Psoas muscle (tissue), 8 donors: ENCODE measurements around the gene RFXANK. TPM values are rescaled to one million over a fixed set of nuclear protein-coding genes. Genes with fewer than 3 reads are reported as not detected.

Experiments used
- ATAC-seq, 4 donors: fragments of 200-7000 bp; cut with Tn5 transposase; one replicate each; pipeline ENCODE4 v1.9.1; 2020; ENCODE audit warnings: moderate library complexity in 3 of 4, mild to moderate bottlenecking in 2 of 4
- DNase-seq, 2 donors: peaks; one replicate each; pipeline ENCODE4 v3.0.0-alpha.2; 2020
- H3K27ac ChIP-seq: fragments of 200-600 bp; one replicate; pipeline ENCODE4 v1.8.0; 2022
- H3K27me3 ChIP-seq, 3 donors: fragments of 200-600 bp in 1 of 3; one replicate each; pipeline versions ENCODE4 v1.6.1 to v1.8.0; 2013 to 2022; ENCODE audit warnings: low read length in 2 of 3, mild to moderate bottlenecking in 2 of 3, moderate library complexity in 1 of 3; ENCODE audit not compliant: insufficient read depth in 3 of 3
- H3K36me3 ChIP-seq, 2 donors: fragments of 200-600 bp in 1 of 2; one replicate each; pipeline versions ENCODE4 v1.6.1 to v1.8.0; 2013 to 2022; ENCODE audit warnings: low read depth in 1 of 2, mild to moderate bottlenecking in 1 of 2, moderate library complexity in 1 of 2; ENCODE audit not compliant: insufficient read depth in 1 of 2
- H3K4me1 ChIP-seq: fragments of 200-600 bp; one replicate; pipeline ENCODE4 v1.8.0; 2022
- H3K4me3 ChIP-seq: fragments of 200-600 bp; one replicate; pipeline ENCODE4 v1.8.0; 2022; ENCODE audit warnings: mild to moderate bottlenecking
- H3K9me3 ChIP-seq: fragments of 200-600 bp; one replicate; pipeline ENCODE4 v1.8.0; 2022
- WGBS, 3 donors: extraction: QIAGEN DNeasy Blood & Tissue Kit; methylation state at CpG; one replicate each; pipeline versions ENCODE4 v1.1.6 to v1.1.7; 2013; 5-methylcytosine and 5-hydroxymethylcytosine counted together
- intact Hi-C, 2 donors: fragments of 100-400 bp; cut with DNase I; formaldehyde crosslinking; loops; one replicate each; pipeline versions ENCODE4 v1.11.0 to v1.14.2; 2022
- polyA plus RNA-seq, 3 donors: library from polyadenylated mRNA; stranded (reverse); fragments of 200-250 nt; gene quantifications; one replicate each; pipeline ENCODE4 v1.2.3, GENCODE V29; 2013
- total RNA-seq, 4 donors: library from RNA; stranded (reverse); fragmentation: NEBNext Ultra II Directional in 2 of 4; extraction: Animal tissue kit (Norgen Biotek cat#: 25700) in 2 of 4; gene quantifications; one replicate each; pipeline versions ENCODE4 v1.2.1 to v1.2.4, GENCODE V29; 2021 to 2023
- TF ChIP-seq, protein P1 (sequence below): fragments of 200-600 bp; IDR thresholded peaks from one replicate; pipeline ENCODE4 v1.8.0; 2022; ENCODE audit warnings: antibody characterized with exemption
- donor health status: healthy with polysubstance abuse.
- donor health status: DM: no; HTN: no; CAD: no; lungs with moderate emphysema.
- donor health status: Bipolar disorder and iron deficiency.
- donor health status: healthy.
- donor health status: DM: yes; HTN: yes; CAD: no.
- donor health status: DM: no; HTN: no; CAD: no.
- donor health status: DM: no; HTN: no; CAD: no.
- donor health status: DM: yes; HTN: yes; CAD: no.

RFXANK gene
- total and polyA plus RNA-seq, 7 donors: 33.3 to 64.9 (median 50.8) TPM

DNA sequence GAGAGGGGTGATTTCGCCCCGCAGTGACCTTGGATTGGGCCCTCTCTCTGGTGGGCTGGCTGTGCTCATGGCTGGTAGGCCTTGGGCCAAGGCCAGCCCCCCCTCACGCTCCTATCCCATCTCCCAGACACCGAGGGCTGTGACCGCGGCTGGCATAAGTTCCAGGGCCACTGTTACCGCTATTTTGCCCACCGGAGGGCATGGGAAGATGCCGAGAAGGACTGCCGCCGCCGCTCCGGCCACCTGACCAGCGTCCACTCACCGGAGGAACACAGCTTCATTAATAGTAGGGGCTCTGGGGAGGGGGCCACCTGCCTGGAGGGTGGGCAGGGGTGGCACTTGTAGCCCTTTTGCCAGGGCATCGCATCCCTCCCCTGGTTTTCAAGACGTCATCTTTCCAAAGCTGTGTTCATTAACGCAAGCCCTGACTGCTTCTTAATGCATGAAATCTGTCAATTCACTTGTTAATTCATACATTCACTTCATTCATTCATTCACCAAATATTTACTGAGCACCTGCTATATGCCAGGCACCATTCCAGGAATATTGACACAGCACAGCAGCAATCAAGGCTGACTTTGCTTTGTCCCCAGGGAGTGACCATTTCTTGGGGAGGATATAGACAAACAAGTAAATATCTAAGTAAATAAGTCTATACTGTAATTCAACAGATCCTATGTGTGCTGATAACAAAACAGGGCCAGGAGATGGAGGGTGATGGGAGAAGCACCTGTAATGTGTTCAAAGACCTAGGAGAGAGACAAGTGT is 46.3 kb downstream of the RFXANK start:
- Histone ChIP-seq H3K4me1 (no peaks in the 10 kb centered on the region), H3K9me3 (peaks cover 19% of the 10 kb centered on the region), H3K27me3 (peaks cover 0 to 6% (median 0%) of the 10 kb centered on the region in 3 donors), H3K27ac (no peak overlapping the region), H3K36me3 (no peaks in the 10 kb centered on the region), H3K4me3 (no peak overlapping the region)
- DNase-seq (no peak), ATAC-seq (no peak)
- TF ChIP-seq, protein P1, sequence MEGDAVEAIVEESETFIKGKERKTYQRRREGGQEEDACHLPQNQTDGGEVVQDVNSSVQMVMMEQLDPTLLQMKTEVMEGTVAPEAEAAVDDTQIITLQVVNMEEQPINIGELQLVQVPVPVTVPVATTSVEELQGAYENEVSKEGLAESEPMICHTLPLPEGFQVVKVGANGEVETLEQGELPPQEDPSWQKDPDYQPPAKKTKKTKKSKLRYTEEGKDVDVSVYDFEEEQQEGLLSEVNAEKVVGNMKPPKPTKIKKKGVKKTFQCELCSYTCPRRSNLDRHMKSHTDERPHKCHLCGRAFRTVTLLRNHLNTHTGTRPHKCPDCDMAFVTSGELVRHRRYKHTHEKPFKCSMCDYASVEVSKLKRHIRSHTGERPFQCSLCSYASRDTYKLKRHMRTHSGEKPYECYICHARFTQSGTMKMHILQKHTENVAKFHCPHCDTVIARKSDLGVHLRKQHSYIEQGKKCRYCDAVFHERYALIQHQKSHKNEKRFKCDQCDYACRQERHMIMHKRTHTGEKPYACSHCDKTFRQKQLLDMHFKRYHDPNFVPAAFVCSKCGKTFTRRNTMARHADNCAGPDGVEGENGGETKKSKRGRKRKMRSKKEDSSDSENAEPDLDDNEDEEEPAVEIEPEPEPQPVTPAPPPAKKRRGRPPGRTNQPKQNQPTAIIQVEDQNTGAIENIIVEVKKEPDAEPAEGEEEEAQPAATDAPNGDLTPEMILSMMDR: no peak
- 75 to 76% (median 76%) methylated on average over 18 of the region's 18 CpGs for WGBS, 3 donors
- intact Hi-C loops: no loop called here

DNA sequence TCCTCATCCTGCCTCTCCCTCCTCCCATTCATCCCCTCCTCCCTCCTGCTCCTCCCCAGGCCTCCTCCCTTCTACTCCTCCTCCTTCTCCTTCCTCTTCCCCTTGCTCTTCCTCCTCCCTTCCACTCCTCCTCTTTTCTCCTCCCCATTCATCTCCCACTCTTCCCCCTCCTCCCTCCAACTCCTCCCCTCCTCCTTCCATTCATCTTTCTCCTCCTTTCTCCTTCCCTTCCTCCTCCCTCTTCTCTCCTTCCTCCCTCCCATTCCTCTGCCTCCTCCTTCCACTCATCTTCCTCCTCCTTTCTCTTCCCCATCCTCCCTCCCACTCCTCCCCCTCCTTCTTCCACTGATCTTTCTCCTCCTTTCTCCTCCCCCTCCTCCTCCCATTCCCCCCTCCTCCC is 47.6 kb downstream of the RFXANK start:
- Histone ChIP-seq H3K27me3 (peaks cover 0 to 14% (median 3%) of the 10 kb centered on the region in 3 donors), H3K36me3 (no peaks in the 10 kb centered on the region), H3K9me3 (peaks cover 6% of the 10 kb centered on the region), H3K4me1 (no peaks in the 10 kb centered on the region), H3K27ac (no peak overlapping the region), H3K4me3 (no peak overlapping the region)
- intact Hi-C loops: no loop called here
- TF ChIP-seq, protein P1: no peak
- DNase-seq (no peak), ATAC-seq (no peak)

DNA sequence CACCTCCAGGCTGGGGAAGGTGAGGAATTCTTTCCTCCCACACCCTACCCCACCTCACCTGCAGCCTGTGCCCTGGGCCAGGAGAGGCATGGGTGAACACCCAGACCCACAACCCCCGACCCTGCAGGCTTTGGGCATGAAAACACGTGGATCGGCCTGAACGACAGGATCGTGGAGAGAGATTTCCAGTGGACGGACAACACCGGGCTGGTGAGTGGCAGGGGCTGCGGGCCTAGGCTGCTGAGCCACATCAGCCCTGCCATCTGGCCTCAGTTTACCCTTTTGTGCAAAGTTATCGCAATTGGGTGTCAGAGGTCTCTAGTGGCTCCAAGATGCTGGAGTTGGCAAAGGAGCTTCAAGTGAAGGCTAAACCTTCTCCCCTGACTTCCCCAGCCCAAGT is 48.4 kb downstream of the RFXANK start:
- TF ChIP-seq, protein P1: no peak
- no peak for DNase-seq
- ATAC-seq: no peak
- no peak overlapping the region for H3K4me3 ChIP-seq
- 77 to 82% (median 79%) methylated on average over 9 of the region's 9 CpGs for WGBS, 3 donors
- no peaks in the 10 kb centered on the region for H3K36me3 ChIP-seq
- no peaks in the 10 kb centered on the region for H3K9me3 ChIP-seq
- H3K27ac ChIP-seq: no peak overlapping the region
- H3K27me3 ChIP-seq: peaks cover 0 to 14% (median 3%) of the 10 kb centered on the region in 3 donors
- intact Hi-C loops: no loop called here
- H3K4me1 ChIP-seq: no peaks in the 10 kb centered on the region

DNA sequence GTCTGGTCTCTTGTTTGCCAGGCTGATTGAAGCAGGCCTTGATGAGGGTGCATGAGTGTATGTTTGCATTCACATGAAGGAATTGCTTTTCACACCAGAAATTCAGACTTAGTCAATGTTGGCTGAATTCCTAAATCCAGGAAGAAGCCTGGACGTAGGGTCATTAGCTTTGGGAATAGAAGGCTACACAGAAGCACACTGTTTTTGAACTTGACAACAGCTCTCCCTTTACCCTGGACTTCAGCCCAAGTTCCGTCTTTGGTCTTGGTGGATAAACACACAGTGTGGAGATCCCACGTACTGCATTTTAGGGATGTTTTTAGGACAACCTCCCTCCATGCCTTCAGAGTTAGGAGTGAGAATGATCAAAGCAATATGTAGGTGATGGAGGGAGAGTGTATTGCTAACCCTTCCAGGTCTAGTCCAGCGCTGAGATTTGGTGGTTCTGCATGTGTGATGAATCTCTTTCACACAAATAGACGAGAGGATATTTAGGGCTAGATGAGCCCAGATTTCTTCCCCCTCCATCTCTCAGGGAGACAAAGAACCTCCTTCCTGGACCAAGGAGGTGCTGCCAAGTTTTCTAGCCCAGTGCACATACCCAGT is 58.2 kb downstream of the RFXANK start:
- H3K27ac ChIP-seq: no peak overlapping the region
- no peak for DNase-seq
- WGBS, 3 donors: 39 to 42% (median 39%) methylated on average over 5 of the region's 5 CpGs
- no peaks in the 10 kb centered on the region for H3K9me3 ChIP-seq
- H3K4me1 ChIP-seq: no peaks in the 10 kb centered on the region
- ATAC-seq: no peak
- H3K27me3 ChIP-seq: peaks cover 0 to 37% (median 4%) of the 10 kb centered on the region in 3 donors
- no peaks in the 10 kb centered on the region for H3K36me3 ChIP-seq
- intact Hi-C loops: no loop called here
- TF ChIP-seq, protein P1: no peak
- H3K4me3 ChIP-seq: no peak overlapping the region

Other genes with a start within 250 kb of the RFXANK start
- gene SUGP2, start 158.7 kb upstream of the RFXANK start, total RNA-seq: 10 to 100 TPM; 41.3 to 53.3 (median 48.1) TPM
- gene SUGP2, start 158.7 kb upstream of the RFXANK start, polyA plus RNA-seq: 10 to 100 TPM; 31.8 to 45.3 (median 34.4) TPM
- gene ARMC6, start 158.7 kb upstream of the RFXANK start, total RNA-seq: 10 to 100 TPM; 13.7 to 22.6 (median 18.8) TPM
- gene ARMC6, start 158.7 kb upstream of the RFXANK start, polyA plus RNA-seq: 10 to 100 TPM; 22.8 to 74.1 (median 25.7) TPM
- 10 to 100 TPM; 14.7 to 40.2 (median 24.5) TPM for gene SLC25A42, start 128.3 kb upstream of the RFXANK start, total RNA-seq
- 10 to 100 TPM in 2 of 3 donors, 1 to 10 TPM in 1; 4.6 to 31.9 (median 12.2) TPM for gene SLC25A42, start 128.3 kb upstream of the RFXANK start, polyA plus RNA-seq
- gene TMEM161A, start 53.8 kb upstream of the RFXANK start, total RNA-seq: 10 to 100 TPM; 31.3 to 61.3 (median 42.8) TPM
- 10 to 100 TPM; 30.2 to 46.1 (median 37.6) TPM for gene TMEM161A, start 53.8 kb upstream of the RFXANK start, polyA plus RNA-seq
- gene MEF2B, start 22.0 kb upstream of the RFXANK start, total RNA-seq: under 1 TPM; 0.56 to 0.91 (median 0.63) TPM
- gene MEF2B, start 22.0 kb upstream of the RFXANK start, polyA plus RNA-seq: under 1 TPM; 0.07 to 0.18 (median 0.16) TPM
- gene BORCS8, start 106 bp upstream of the RFXANK start, total RNA-seq: 10 to 100 TPM; 16.0 to 33.6 (median 21.0) TPM
- 10 to 100 TPM; 25.2 to 46.1 (median 41.2) TPM for gene BORCS8, start 106 bp upstream of the RFXANK start, polyA plus RNA-seq
- 10 to 100 TPM in 3 of 4 donors, 1 to 10 TPM in 1; 7.5 to 15.8 (median 12.8) TPM for gene NR2C2AP, start 11.2 kb downstream of the RFXANK start, total RNA-seq
- 10 to 100 TPM; 17.5 to 44.4 (median 21.9) TPM for gene NR2C2AP, start 11.2 kb downstream of the RFXANK start, polyA plus RNA-seq
- gene NCAN, start 19.7 kb downstream of the RFXANK start, total RNA-seq: not detected
- under 1 TPM in 1 of 3 donors, not detected in 2; 0.03 TPM for gene NCAN, start 19.7 kb downstream of the RFXANK start, polyA plus RNA-seq
- gene TM6SF2, start 81.0 kb downstream of the RFXANK start, total RNA-seq: under 1 TPM in 1 of 4 donors, not detected in 3; 0.14 TPM
- under 1 TPM in 1 of 3 donors, not detected in 2; 0.29 TPM for gene TM6SF2, start 81.0 kb downstream of the RFXANK start, polyA plus RNA-seq
- gene SUGP1, start 128.3 kb downstream of the RFXANK start, total RNA-seq: 10 to 100 TPM; 25.8 to 35.8 (median 29.0) TPM
- gene SUGP1, start 128.3 kb downstream of the RFXANK start, polyA plus RNA-seq: 10 to 100 TPM; 20.6 to 26.3 (median 24.6) TPM
- 10 to 100 TPM; 26.2 to 55.1 (median 40.1) TPM for gene MAU2, start 128.6 kb downstream of the RFXANK start, total RNA-seq
- 10 to 100 TPM; 12.3 to 20.3 (median 18.4) TPM for gene MAU2, start 128.6 kb downstream of the RFXANK start, polyA plus RNA-seq
- 10 to 100 TPM; 25.3 to 65.9 (median 55.6) TPM for gene GATAD2A, start 213.4 kb downstream of the RFXANK start, total RNA-seq
- gene GATAD2A, start 213.4 kb downstream of the RFXANK start, polyA plus RNA-seq: 10 to 100 TPM; 18.5 to 43.4 (median 32.5) TPM